HG03457 (cell line): ENCODE measurements around the gene SELENOS.

Experiments used
- ATAC-seq: cut with Tn5 transposase; IDR thresholded peaks from one replicate; pipeline ENCODE4 v1.9.1; 2021; ENCODE audit warnings: moderate number of reproducible peaks; ENCODE audit not compliant: unreplicated experiment

Gene SELENOS, protein sequence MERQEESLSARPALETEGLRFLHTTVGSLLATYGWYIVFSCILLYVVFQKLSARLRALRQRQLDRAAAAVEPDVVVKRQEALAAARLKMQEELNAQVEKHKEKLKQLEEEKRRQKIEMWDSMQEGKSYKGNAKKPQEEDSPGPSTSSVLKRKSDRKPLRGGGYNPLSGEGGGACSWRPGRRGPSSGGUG

GRCh38 chr15:101277038-101277822 is at the start of gene SELENOS:
Gene SELENOS (minus strand): TSS chr15:101277485. CDS start chr15:101277417, 68 bp downstream.
- peak; percentile 83 for ATAC-seq

GRCh38 chr15:101326462-101327146 is 49.3 kb upstream of the SELENOS start:
- ATAC-seq: no peak

GRCh38 chr15:101326026-101326315 is 48.7 kb upstream of the SELENOS start:
- no peak for ATAC-seq

DNA sequence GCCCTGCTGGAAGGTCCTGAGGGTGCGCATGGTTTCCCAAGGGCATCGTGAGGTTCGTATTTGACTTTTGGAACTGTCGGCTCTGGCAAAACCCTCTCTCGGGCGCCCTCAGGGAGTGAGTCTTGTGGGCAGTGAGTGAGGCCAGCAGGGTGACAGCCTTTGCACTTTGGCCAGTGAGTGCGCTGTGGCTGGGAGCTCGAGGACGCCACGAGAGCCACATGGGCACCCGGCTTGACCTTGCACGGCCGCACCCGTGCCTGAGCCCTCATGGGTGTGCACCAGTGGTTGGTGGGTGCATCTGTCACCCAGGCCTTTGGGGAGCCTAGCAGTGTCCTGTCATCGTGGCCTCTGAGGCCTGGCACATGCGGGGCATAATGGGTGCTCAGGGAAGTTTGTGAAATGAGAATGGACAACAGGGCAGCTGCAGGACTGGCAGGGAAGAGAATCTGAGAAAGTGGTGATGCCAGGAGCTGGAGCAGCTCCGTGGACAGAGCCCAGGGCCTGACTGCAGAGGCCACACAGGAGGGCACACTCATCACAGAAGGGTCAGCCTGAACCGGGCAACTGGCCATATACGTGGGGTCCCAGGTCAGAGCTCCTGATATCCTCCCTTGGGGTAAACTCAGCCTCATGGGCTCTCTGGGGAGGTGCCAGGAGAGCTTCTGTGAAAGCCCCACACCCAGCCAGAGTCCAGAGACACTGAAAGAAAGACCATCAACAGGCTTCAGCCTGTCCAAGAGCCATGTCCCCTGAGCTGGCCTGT is 48.2 kb upstream of the SELENOS start:
- no peak for ATAC-seq

GRCh38 chr15:101324524-101325177 is 47.4 kb upstream of the SELENOS start:
- no peak for ATAC-seq

GRCh38 chr15:101323793-101324523 is 46.7 kb upstream of the SELENOS start:
- ATAC-seq: no peak

DNA sequence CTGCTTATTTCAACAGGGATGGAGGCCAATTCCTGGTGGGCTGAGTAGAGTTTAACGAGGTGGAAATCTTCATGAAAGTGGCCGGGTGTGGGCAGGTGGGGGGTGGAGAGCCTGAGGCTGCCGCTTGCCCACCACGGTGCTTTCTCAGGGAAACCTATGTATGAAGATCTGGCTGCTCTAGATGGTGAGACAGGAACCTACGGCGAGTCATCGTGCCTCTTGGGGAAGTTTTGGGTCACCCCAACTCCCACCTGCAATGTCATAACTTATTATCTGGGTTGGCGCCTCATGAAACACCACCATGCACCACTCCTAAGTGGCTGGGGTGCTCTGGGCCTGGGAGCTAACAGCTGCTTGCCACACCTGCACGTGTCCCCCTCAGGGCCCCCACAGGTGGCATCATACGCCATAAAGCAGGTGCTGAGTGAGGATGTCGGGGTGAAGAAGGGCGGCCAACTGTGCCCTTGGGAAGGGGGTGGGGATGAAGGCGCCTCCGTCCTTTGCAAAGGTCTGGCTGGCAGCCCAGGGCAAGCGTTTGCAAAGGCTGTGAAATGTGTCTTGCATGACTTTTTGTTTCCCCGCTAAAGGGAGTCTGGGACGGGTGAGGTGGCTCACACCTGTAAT is 45.7 kb upstream of the SELENOS start:
- ATAC-seq: no peak

GRCh38 chr15:101322016-101322695 is 44.9 kb upstream of the SELENOS start:
- ATAC-seq: no peak

DNA sequence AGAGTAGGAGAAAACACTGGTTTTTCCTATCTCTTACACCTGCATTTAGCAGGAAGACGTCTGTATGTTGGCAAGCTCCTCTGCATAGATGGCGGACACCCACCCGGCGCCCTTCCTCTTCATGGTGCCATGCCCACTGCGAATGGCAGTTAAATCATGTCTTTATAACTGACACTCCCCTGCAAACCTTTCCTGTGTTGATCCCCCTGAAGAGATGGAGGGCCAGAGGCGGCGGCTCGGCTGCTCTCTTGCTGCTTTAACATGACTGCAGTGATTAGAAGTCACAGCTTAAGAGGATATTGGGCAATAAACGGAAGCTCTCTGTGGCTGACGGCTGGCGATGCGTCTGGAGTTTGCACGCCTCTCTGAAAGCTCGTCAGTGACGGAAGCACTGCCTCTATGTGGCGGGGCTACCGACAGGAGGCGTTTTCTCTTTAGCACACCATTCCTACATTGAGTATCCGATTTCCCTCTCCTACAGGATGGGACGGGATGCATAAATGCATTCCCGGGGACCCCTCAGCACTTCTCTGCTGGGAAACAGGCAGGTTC is 43.3 kb upstream of the SELENOS start:
- peak; percentile 78 for ATAC-seq

DNA sequence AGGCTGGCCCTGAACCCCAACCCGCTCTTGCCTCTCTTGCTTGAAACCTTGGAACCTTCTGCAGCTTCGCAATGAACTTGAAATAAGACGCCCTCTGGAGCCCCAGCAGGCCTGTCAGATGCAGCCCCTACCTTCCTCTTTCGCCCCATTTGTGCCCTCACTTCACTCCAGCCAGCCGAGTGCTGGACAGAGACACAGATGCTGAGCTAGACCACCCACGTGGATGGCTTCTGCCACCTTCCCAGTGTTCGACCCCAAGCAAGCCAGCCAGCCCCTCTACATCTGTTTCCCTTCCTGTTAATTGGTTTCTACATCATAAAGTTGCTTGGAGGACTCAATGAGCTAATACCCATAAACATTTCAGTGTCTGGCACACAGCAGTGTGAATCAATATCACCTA is 41.6 kb upstream of the SELENOS start:
- no peak for ATAC-seq

- no peak for ATAC-seq
These were observed 41.0 kb upstream of the SELENOS start for GRCh38 chr15:101318147-101318819.

- no peak for ATAC-seq
These were observed 40.1 kb upstream of the SELENOS start for GRCh38 chr15:101317336-101317872.

DNA sequence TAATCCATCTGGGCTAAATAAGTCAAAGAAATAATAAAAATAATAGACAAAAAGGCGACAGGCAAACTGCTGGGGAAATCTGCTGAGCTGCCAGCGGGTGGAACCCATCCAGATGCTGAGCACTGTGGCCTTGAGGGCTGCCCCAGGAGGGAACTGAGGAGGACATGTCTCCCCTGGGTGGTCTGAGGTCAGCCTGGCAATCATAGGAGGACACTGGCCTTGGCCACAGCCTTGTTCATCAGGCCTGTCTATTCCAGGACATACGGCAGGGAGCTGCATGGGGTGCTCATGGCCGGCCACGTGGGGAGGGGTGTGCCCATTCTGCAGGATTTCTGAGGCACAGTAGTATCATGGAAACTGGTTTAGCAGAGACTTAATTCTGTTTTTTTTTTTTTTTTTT is 39.2 kb upstream of the SELENOS start:
- ATAC-seq: no peak

- ATAC-seq: no peak
These were observed 38.5 kb upstream of the SELENOS start for GRCh38 chr15:101315736-101316135.

DNA sequence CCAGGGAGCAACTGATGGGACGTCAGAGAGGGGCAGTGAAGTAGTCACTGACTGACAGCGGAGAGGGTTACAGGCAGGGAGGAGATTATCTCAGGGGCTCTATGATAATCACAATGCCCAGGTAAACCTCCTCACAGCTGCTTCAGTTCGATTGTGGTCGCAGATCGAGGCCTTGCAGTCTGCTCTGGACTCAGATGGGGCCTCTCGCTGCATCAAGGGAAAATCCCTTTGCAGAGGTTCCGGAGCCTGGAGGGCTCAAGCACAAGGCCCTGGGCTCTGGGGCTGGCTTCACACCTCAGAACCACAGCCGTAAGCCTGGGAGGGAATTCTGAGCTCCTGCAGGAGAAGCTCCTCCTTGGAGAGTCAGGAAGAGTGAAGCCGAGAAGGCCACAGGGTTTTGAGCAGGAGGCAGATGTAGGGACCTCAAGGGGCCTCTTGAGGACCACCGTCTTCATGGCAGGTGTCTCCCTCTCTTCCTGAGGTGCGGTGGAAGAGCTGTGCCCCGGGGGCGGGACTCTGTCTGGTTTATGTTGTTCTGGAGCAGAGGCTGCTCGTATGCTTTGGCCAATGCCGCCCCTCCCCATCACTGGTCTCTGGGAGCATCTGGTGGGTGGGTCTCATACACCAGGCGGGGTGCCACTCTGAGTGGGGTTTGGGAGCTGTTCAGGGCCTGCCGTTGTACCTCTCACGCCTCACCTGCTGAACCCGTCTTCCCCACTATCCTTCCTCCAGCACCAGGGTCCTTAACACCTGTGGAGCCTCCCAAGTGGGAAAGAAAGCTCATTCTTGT is 37.2 kb upstream of the SELENOS start:
- ATAC-seq: no peak

DNA sequence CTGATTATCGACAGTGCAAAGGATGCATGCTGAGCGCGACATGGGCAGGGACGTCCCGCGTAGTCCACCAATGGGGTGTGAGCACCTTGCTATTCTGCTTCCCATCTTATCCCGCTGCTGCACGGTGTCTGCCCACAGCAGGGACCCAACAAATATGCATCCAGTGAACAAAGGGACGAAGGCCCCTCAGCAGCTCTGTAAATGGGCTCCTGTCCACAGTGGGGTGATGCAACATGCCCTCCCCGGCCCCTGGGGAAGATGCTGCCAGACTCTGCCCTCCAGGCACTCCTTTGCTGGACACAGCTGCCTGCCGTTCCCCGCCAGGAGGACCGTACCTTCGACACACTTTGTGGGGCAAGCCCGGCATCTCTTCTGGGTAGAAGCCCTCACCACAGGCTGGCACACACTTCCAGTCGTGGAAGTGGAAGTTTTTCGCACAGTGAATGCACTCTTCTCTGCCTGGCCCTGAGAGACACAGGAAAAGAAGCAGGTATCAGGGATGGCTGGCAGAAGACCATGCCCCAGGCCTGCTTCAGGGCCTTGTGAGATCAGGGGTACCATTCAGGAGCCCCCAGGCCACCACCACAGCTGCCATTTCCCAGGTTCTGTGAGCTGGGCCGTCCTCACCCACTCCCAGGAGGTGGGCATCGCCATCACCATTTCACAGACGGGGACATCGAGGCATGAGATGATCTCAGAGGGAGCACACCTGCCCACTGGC is 35.9 kb upstream of the SELENOS start:
- ATAC-seq: no peak

DNA sequence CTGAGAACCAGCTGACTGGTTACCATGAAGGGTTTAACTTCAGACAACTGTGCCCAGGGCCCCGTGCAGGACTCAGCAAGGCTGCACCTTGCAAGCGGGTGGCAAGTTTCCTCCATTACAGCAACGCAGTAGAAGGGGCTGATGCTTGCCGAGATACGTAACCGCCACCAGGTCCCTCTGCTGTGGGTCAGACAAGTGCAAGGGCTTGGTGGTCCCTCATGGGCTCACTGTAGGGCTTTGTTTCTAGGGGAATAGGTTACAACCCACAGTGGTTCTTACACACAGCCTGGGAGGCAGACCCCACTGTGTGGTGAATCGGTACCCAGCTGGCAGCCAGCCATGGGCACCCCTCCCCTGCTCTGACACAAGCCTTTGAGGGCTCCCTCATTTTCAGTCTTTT is 33.2 kb upstream of the SELENOS start:
- no peak for ATAC-seq
